IMR-90 (cell line): ENCODE measurements around the gene TDRD5. TPM values are rescaled to one million over a fixed set of nuclear protein-coding genes. Genes with fewer than 3 reads are reported as not detected.

Source experiments
- ATAC-seq: fragments of 200-7000 bp; cut with Tn5 transposase; 2 replicates; pipeline ENCODE4 v1.9.1; 2020; ENCODE audit warnings: low read depth, mild to moderate bottlenecking, moderate library complexity
- BruUV-seq: library from RNA; stranded (reverse); fragments of 400-500 nt; replicated peaks from 2 replicates; lab custom pipeline; 2021; lab: Mats Ljungman, UMichigan
- CTCF ChIA-PET: fragments of 300-600 bp; formaldehyde crosslinking; extraction: SDS; loops from one replicate; lab custom pipeline; 2021; ENCODE audit warnings: antibody characterized with exemption; lab: Yijun Ruan, JAX
- POLR2A ChIA-PET: fragments of 300-600 bp; sonication (Branson Sonifier 250); formaldehyde crosslinking; loops from one replicate; lab custom pipeline; 2022; ENCODE audit warnings: antibody characterized with exemption; ENCODE audit not compliant: unreplicated experiment; lab: Charles Lee
- DNase-seq: peaks from one replicate; pipeline ENCODE4 v3.0.0; 2013
- H2AFZ ChIP-seq: replicated peaks from 2 replicates; pipeline ENCODE3; 2013; ENCODE audit warnings: low read length, mild to moderate bottlenecking; ENCODE audit not compliant: poor library complexity
- H2AK5ac ChIP-seq: 2 replicates; pipeline ENCODE4 v1.6.1; 2013; ENCODE audit warnings: low read depth, low read length, inconsistent platforms
- H2AK9ac ChIP-seq: replicated peaks from 2 replicates; pipeline ENCODE3; 2013; ENCODE audit warnings: mild to moderate bottlenecking, low read depth, low read length, moderate library complexity; ENCODE audit not compliant: poor library complexity
- H2BK120ac ChIP-seq: 2 replicates; pipeline ENCODE4 v1.6.1; 2013; ENCODE audit warnings: low read depth, low read length, inconsistent platforms
- H2BK15ac ChIP-seq: 3 replicates; pipeline ENCODE4 v1.6.1; 2013; ENCODE audit warnings: low read depth, low read length, inconsistent platforms
- H2BK20ac ChIP-seq: 2 replicates; pipeline ENCODE4 v1.6.1; 2013; ENCODE audit warnings: low read depth, mild to moderate bottlenecking, inconsistent platforms, low read length, moderate library complexity
- H2BK5ac ChIP-seq: 2 replicates; pipeline ENCODE4 v1.6.1; 2013; ENCODE audit warnings: mild to moderate bottlenecking, low read depth, low read length, inconsistent platforms; ENCODE audit not compliant: poor library complexity, severe bottlenecking
- H3K14ac ChIP-seq: replicated peaks from 2 replicates; pipeline ENCODE4 v1.6.1; 2013; ENCODE audit warnings: low read depth, low read length, inconsistent platforms
- H3K18ac ChIP-seq: 2 replicates; pipeline ENCODE4 v1.6.1; 2013; ENCODE audit warnings: low read depth, low read length, control low read depth
- H3K23ac ChIP-seq: 2 replicates; pipeline ENCODE4 v1.6.1; 2013; ENCODE audit warnings: low read depth, low read length, inconsistent platforms
- H3K27ac ChIP-seq: 2 replicates; pipeline ENCODE4 v1.5.1; 2013; ENCODE audit warnings: mild to moderate bottlenecking, control low read depth, low read length; ENCODE audit not compliant: insufficient read depth
- H3K27me3 ChIP-seq: 2 replicates; pipeline ENCODE4 v1.6.1; 2013; ENCODE audit warnings: low read length; ENCODE audit not compliant: control insufficient read depth, insufficient read depth
- H3K36me3 ChIP-seq: 2 replicates; pipeline ENCODE4 v1.6.1; 2013; ENCODE audit warnings: low read length, mixed read lengths; ENCODE audit not compliant: control insufficient read depth, insufficient read depth
- H3K4ac ChIP-seq: 2 replicates; pipeline ENCODE4 v1.6.1; 2013; ENCODE audit warnings: low read depth, low read length, inconsistent platforms
- H3K4me1 ChIP-seq: 2 replicates; pipeline ENCODE4 v1.6.1; 2013; ENCODE audit warnings: low read length, mixed read lengths; ENCODE audit not compliant: control insufficient read depth, insufficient read depth
- H3K4me2 ChIP-seq: 2 replicates; pipeline ENCODE4 v1.6.1; 2013; ENCODE audit warnings: low read depth, mild to moderate bottlenecking, control low read depth, low read length, moderate library complexity
- H3K4me3 ChIP-seq: 2 replicates; pipeline ENCODE4 v1.5.1; 2013; ENCODE audit warnings: low read depth, mild to moderate bottlenecking, control low read depth, low read length, moderate library complexity; ENCODE audit not compliant: insufficient read depth
- H3K56ac ChIP-seq: 2 replicates; pipeline ENCODE4 v1.6.1; 2013; ENCODE audit warnings: low read length, inconsistent platforms; ENCODE audit not compliant: insufficient read depth; ENCODE audit errors: extremely low read depth
- H3K79me1 ChIP-seq, 2 experiments: 2 replicates each; pipeline ENCODE4 v1.6.1; 2013; ENCODE audit warnings: low read length in 2 of 2, inconsistent platforms in 1 of 2, low read depth in 1 of 2
- H3K9ac ChIP-seq: 2 replicates; pipeline ENCODE4 v1.6.1; 2013; ENCODE audit warnings: low read depth, low read length, control low read depth
- H3K9me1 ChIP-seq: 2 replicates; pipeline ENCODE4 v1.6.1; 2013; ENCODE audit warnings: low read length, inconsistent platforms; ENCODE audit not compliant: insufficient read depth
- H3K9me3 ChIP-seq: 2 replicates; pipeline ENCODE4 v1.6.1; 2013; ENCODE audit warnings: low read length; ENCODE audit not compliant: control insufficient read depth, insufficient read depth
- H4K20me1 ChIP-seq: 2 replicates; pipeline ENCODE4 v1.6.1; 2013; ENCODE audit warnings: low read length, inconsistent platforms; ENCODE audit not compliant: insufficient read depth
- H4K5ac ChIP-seq: 2 replicates; pipeline ENCODE4 v1.6.1; 2013; ENCODE audit warnings: mild to moderate bottlenecking, low read depth, low read length, control low read depth
- H4K8ac ChIP-seq, 2 experiments: 2 replicates each; pipeline ENCODE4 v1.6.1; 2013; ENCODE audit warnings: low read depth in 2 of 2, low read length in 2 of 2, control low read depth in 1 of 2, inconsistent platforms in 1 of 2
- H4K91ac ChIP-seq: 2 replicates; pipeline ENCODE4 v1.6.1; 2013; ENCODE audit warnings: low read depth, low read length, inconsistent platforms; ENCODE audit not compliant: insufficient read depth
- CHD1 ChIP-seq: IDR thresholded peaks from 2 replicates; pipeline ENCODE4 v1.6.1; 2012; ENCODE audit warnings: low read depth, low read length, improper control_type of control experiment
- CTCF ChIP-seq: conservative IDR thresholded peaks from 2 replicates; pipeline ENCODE4 v1.5.1; 2012; ENCODE audit warnings: mild to moderate bottlenecking, low read depth, low read length, improper control_type of control experiment
- ELK1 ChIP-seq: fragments of 150-350 bp; IDR thresholded peaks from 2 replicates; pipeline ENCODE4 v1.6.1; 2016; ENCODE audit warnings: low read depth, mild to moderate bottlenecking, low read length, moderate library complexity, borderline replicate concordance
- MAFK ChIP-seq: IDR thresholded peaks from 2 replicates; pipeline ENCODE4 v1.6.1; 2012; ENCODE audit warnings: low read depth, low read length, improper control_type of control experiment
- NFE2L2 ChIP-seq: fragments of 150-350 bp; IDR thresholded peaks from 2 replicates; pipeline ENCODE4 v1.6.1; 2016; ENCODE audit warnings: low read depth, mild to moderate bottlenecking, low read length
- POLR2A ChIP-seq: IDR thresholded peaks from 2 replicates; pipeline ENCODE4 v1.6.1; 2012; ENCODE audit warnings: mild to moderate bottlenecking, low read depth, low read length
- RAD21 ChIP-seq: IDR thresholded peaks from 2 replicates; pipeline ENCODE4 v1.6.1; 2012; ENCODE audit warnings: low read length, improper control_type of control experiment
- RCOR1 ChIP-seq: IDR thresholded peaks from 2 replicates; pipeline ENCODE4 v1.6.1; 2012; ENCODE audit warnings: mild to moderate bottlenecking, low read length, improper control_type of control experiment; ENCODE audit not compliant: insufficient replicate concordance
- RFX5 ChIP-seq: IDR thresholded peaks from 2 replicates; pipeline ENCODE4 v1.8.0; 2012; ENCODE audit warnings: low read depth, mild to moderate bottlenecking, low read length, moderate library complexity
- SMC3 ChIP-seq: fragments of 150-350 bp; IDR thresholded peaks from 2 replicates; pipeline ENCODE4 v1.6.1; 2016; ENCODE audit warnings: low read depth, mild to moderate bottlenecking, antibody characterized with exemption, low read length, moderate library complexity
- USF2 ChIP-seq: fragments of 150-350 bp; IDR thresholded peaks from 2 replicates; pipeline ENCODE4 v1.6.1; 2017; ENCODE audit warnings: mild to moderate bottlenecking, antibody characterized with exemption, low read length, low read depth
- WGBS, 2 experiments: methylation state at CpG; one replicate each; pipeline versions ENCODE4 v1.1.5 to v1.1.7; 2013; ENCODE audit warnings: missing lambda C conversion rate in 2 of 2; ENCODE audit not compliant: insufficient read length in 1 of 2; ENCODE audit errors: extremely low coverage in 2 of 2; 5-methylcytosine and 5-hydroxymethylcytosine counted together
- dilution Hi-C: fragments of 300-500 bp; cut with HindIII; formaldehyde crosslinking; loops from one replicate; pipeline ENCODE4 v1.14.3; 2018; ENCODE audit warnings: low sequenced_read_pairs; ENCODE audit not compliant: unreplicated experiment
- in situ Hi-C: fragments of 300-500 bp; cut with MboI; formaldehyde crosslinking; loops from 3 replicates; pipeline ENCODE4 v1.14.3; 2019; ENCODE audit warnings: low sequenced_read_pairs, inconsistent platforms, mixed read lengths
- intact Hi-C: fragments of 100-400 bp; cut with micrococcal nuclease; formaldehyde crosslinking; loops from 2 replicates; pipeline ENCODE4 v1.10.0; 2022
- polyA plus RNA-seq, 3 experiments: library from polyadenylated mRNA; depleted of rRNA; stranded (reverse); fragments of >200 nt; gene quantifications; 2 replicates each; pipeline ENCODE4 v1.2.3, GENCODE V29; 2012; ENCODE audit warnings: low replicate concordance in 1 of 3
- total RNA-seq: library from RNA; depleted of rRNA; stranded (reverse); fragments of >200 nt; gene quantifications from 2 replicates; pipeline ENCODE4 v1.2.3, GENCODE V29; 2012

TDRD5 gene
- total and polyA plus RNA-seq, 2 of the 4 experiments (the other 2 are of a cell fraction) = not detected

GRCh38 chr1:179601093-179601492, 9.5 kb downstream of the TDRD5 start:
- H2BK120ac ChIP-seq = no peak overlapping the region
- ChIA-PET CTCF (no interaction called here), POLR2A (no interaction called here)
- no peak overlapping the region for H3K23ac ChIP-seq
- 60% methylated on average over 1 of the region's 1 CpG; no CpG with 5 or more reads in 1 of the 2 experiments for WGBS, 2 experiments
- H3K4me1 ChIP-seq = no peaks in the 10 kb centered on the region
- no peaks in the 10 kb centered on the region for H3K27me3 ChIP-seq
- no peak overlapping the region for H4K91ac ChIP-seq
- no peaks in the 10 kb centered on the region for H3K36me3 ChIP-seq
- H2BK20ac ChIP-seq = no peak overlapping the region
- no peak overlapping the region for H4K8ac ChIP-seq
- H2AK9ac ChIP-seq = no peak overlapping the region
- H3K9ac ChIP-seq = no peak overlapping the region
- H3K18ac ChIP-seq = no peak overlapping the region
- dilution Hi-C loops (no loop called here), intact Hi-C loops (no loop called here), in situ Hi-C loops (no loop called here)
- H3K56ac ChIP-seq = no peak overlapping the region
- H3K9me1 ChIP-seq = no peaks in the 10 kb centered on the region
- H3K4me2 ChIP-seq = no peak overlapping the region
- no peak overlapping the region for H2AK5ac ChIP-seq
- BruUV-seq = no TSS peak
- no peak overlapping the region for H3K27ac ChIP-seq
- DNase-seq = no peak
- H3K4me3 ChIP-seq = no peak overlapping the region
- no peak for TF ChIP-seq CTCF
- TF ChIP-seq SMC3 = no peak
- no peak for TF ChIP-seq MAFK
- no peak for TF ChIP-seq ELK1
- TF ChIP-seq CHD1 = no peak
- no peak for TF ChIP-seq RAD21
- no peak for TF ChIP-seq NFE2L2
- TF ChIP-seq RFX5 = no peak
- no peak for TF ChIP-seq RCOR1
- TF ChIP-seq POLR2A = no peak
- TF ChIP-seq USF2 = no peak
- no peak overlapping the region for H2BK5ac ChIP-seq
- no peak overlapping the region for H2BK15ac ChIP-seq
- no peaks in the 10 kb centered on the region for H3K9me3 ChIP-seq
- H3K14ac ChIP-seq = no peak overlapping the region
- no peak for ATAC-seq
- H3K4ac ChIP-seq = no peak overlapping the region
- no peak overlapping the region for H2AFZ ChIP-seq
- no peaks in the 10 kb centered on the region for H3K79me1 ChIP-seq
- H4K20me1 ChIP-seq = no peaks in the 10 kb centered on the region
- H4K5ac ChIP-seq = no peak overlapping the region
